ENCODE results near the gene KCNT2.
"Not testable (repeated sequence)": the region's sequence is repeated elsewhere in the genome, so short reads cannot be mapped to it uniquely, and the experiment has no call there.

The KCNT2 gene

DNA sequence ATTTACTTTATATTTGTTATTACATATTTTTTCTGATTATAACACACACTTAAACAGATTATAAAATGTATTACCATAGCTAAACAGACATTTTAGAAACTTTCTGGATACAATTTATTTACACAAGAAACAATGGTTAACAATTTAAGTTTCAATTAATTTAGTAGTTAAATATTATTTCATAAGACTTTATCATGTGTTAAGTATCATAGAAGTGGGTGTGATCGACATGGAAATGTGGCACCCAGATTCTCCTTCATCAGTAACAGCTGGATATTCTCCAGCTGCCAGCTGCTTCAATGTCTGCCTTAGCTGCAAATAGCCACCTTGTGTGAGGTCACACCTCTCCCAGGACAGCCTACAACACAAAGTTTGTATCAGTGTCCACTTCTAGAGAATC, 97.8 kb downstream of the KCNT2 start:
- DNase-seq, result no peak

GRCh38 chr1:196504224-196504623, 104.0 kb downstream of the KCNT2 start:
- DNase-seq, result not testable (repeated sequence)

DNA sequence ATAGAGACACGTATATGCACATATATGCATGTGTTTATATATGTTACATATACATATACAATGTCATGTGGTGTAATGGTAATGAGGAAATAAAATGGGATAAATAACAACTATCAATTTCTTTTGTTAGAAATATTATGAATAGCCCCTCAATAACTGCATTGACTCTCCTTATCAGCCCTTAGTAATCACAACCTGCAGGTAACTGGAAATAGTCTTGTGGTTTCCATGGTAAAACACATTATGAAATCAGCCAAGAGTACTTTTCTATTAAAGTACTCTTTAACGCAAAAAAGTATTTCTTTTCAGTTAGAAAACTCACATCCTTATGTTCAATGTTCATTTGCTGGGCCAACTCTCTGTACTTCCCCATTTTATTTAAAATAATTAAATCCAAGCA, 105.8 kb downstream of the KCNT2 start:
- DNase-seq, result no peak

DNA sequence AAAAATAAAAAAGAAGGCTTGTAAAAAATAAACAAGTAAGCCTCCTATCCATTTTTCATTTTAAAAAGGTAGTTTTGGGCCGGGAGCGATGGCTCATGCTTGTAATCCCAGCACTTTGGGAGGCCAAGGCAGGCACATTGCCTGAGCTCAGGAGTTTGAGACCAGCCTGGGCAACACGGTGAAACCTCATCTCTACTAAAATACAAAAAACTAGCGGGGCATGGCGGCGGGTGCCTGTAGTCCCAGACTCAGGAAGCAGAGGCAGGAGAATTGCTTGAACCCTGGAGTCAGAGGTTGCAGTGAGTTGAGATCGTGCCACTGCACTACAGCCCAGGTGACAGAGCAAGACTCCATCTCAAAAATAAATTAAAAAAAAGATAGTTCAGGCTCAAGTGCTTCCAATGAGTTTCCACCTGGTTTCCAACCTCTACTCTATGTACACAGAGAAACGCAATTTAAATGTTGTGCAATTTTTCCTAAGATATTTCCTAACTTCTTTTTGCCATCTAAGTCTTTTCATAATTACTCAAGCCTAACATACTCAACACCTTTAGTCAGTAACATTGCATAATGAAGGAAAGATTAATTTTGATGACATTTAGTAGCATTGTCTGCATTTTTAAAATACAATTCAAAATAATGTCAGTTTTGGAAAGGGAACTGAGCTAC, 106.3 kb downstream of the KCNT2 start:
- DNase-seq, result no peak

DNA sequence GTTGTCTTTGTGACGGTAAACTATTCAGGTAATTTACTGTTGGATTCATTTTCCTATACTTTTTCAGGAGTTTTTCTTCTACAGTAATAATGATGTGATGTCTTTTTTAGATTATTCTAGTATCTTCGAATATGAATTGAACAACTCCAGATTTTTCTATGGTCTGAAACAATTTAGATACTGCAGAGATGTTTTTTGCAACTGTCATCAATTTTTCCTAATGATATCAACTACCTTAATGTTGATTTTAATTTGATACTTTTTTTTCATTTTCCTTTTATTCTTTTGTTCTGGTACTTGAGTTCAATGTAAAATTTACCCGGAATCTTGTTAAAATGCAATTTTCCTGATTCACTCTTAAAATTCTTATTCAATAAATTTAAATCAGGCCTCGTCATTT, 110.4 kb downstream of the KCNT2 start:
- no peak for DNase-seq

DNA sequence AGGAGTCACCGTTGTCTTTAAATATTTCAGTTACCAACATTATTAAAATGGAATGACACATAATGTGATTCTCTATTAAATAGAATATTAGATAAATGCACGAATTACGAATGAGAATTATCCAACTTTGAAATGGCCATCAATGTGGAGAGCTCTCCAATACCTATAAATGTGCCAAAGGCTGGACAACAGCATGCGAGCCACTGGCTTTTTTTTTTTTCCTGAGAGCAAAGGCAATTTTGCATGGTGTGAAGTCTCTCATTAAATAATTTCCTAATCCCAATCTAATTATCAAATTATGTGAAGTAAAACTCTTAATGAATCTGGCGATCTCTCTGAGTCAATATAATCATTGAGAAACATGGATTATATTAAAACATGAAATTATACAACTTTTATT, 113.5 kb downstream of the KCNT2 start:
- DNase-seq, result no peak

DNA sequence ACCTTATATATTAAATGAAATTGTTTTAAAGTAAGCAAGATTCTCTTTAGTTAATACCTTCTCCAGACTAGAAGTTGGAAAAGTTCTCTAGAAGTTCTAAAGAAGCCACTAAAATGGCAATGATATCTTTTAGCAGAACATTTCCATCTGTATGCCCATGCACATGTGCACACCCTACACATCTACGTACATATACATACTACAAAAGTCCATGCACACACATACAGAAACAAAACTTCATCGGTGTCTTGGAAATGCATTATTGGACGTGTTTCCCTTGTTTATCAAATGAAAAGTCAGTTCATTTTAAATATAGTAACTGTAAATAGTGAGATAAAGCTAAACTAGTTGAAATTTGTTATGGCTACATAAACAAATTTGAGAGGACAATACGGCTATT, 114.4 kb downstream of the KCNT2 start:
- no peak for DNase-seq

- no peak for DNase-seq
Observed at GRCh38 chr1:196488579-196488978, 119.7 kb downstream of the KCNT2 start.

- DNase-seq, result no peak
Observed at GRCh38 chr1:196486346-196486745, 121.9 kb downstream of the KCNT2 start.

DNA sequence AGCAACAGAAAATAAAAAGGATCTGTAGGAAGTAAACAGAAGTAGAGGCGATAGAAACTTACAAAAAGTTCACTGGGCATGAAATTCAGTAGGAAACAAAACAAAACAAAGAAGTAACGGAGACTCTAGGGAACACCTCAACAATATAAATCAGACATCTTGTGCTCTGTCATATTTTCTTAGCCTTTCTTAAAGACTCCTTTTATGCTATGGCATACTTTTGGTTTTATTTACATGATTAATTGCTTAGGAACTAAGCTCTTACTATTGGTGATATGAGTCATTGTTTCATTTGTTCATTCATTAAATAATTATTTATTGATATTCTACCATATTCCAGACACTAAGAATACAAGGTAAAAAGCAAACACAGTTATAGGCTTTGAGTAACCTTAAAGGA, 126.6 kb downstream of the KCNT2 start:
- no peak for DNase-seq

DNA sequence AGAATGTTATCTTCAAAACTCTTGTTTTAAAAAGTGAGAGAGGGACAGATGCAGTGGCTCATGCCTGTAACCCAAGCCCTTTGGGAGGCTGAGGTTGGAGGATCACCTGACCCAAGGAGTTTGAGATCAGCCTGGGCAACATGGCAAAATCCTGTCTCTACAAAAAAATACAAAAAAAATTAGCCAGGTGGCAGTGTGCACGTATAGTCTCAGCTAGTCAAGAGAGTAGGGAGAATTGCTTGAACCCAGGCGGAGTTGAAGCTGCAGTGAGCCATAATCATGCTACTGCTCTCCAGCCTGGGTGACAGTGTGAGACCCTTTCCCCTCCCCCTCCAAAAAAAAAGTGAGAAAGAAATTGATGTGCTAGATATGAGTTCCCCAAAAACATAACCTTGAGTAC, 131.0 kb downstream of the KCNT2 start:
- DNase-seq, result no peak

DNA sequence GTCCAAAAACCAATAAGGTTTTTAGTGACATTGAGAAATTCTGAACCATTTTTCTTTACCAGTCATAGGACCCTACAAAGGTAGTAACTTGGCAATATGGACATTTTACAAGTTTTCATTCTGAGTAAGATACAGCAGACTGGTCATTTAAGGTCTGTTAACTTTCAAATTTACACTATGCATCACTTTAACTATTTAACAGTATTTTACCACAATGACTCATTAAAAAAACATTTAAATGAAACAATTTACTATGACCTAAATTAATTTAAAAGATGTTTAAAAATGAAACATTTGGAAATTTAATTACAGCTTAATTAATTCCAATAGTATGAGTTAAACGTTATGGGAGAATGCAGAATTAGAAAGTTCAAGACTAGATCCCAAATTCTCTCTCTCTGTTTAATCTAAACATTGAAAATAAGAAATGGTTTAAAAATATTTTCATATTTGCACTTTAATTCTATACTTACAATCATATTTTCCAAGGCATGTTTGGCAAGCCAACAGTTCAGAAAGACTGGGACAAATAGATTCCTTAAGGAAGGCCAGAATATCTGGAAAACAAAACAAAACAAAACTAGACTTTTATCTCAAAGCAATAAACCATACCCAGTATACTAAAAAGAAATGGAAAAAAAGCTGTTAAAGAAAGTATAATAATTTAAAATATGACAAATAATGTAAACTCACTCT, 140.9 kb downstream of the KCNT2 start:
- DNase-seq, result no peak

- DNase-seq, result no peak
Observed at GRCh38 chr1:196466654-196467053, 141.6 kb downstream of the KCNT2 start.

GRCh38 chr1:196466166-196466565, 142.1 kb downstream of the KCNT2 start:
- no peak for DNase-seq

- no peak for DNase-seq
Observed at GRCh38 chr1:196464480-196464941, 143.7 kb downstream of the KCNT2 start.

DNA sequence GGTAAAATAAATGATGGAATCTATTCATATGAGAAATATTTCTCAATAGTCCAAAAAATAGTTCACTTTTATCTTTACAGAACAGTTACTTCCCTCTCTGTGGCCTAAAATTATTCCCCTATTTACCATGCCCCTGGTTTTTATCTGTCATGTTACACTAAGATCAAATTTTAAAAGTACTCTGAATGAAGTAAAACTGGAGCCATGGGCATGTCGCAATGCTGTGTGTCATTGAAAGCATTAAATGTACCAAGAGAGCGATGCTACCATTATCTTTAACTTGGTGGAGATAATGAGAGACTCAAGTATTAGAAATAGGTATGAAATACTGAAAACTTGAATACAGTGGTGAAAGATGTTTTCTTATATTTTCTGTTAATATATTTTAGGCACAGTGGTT, 146.2 kb downstream of the KCNT2 start:
- DNase-seq, result no peak

- no peak for DNase-seq
Observed at GRCh38 chr1:196461521-196461920, 146.7 kb downstream of the KCNT2 start.

GRCh38 chr1:196459383-196459782, 148.9 kb downstream of the KCNT2 start:
- no peak for DNase-seq

- no peak for DNase-seq
Observed at GRCh38 chr1:196454792-196455191, 153.4 kb downstream of the KCNT2 start.

- no peak for DNase-seq
Observed at GRCh38 chr1:196451103-196451502, 157.1 kb downstream of the KCNT2 start.

DNA sequence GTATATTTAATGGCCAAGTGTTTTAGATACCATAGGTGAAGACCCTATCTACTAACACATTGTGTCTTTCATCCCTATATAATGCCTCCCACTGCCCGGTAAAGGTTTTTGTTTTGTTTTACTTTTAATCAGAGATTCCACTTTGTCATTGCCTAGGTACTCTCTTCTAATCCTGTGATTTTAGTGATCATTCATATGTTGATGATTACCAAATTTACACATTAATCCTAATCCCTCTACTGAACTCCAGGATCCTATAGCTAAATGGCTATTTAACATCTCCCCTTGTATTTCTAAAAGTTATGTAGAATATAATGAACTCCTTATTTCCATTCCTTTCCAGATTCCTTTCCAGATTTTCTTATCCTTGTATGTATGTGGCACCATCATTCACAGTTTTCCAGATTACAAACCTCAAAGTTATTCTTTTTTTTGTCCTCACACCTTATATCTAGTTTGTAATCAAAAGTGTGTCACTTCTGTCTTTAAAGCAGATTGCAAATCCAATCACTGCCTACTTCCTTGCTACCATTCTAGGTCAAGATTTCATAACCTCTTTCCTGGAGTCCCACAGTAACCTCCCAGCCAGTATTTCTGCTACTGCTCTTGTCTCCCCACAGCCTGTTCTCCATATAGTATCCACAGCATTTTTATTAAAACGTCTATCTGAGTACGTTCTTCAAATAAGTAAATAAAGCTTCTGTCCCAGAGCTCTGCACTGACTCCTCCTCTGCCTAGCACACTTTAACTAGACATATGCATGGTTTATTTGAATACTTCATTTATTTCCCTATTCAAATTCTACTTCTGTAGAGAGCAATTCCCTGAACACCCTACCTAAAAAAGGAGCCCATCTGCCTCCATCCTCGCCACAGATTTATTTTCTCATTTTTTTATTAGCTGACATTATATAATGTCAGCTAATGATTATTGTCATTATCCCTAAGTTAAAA, 157.8 kb downstream of the KCNT2 start:
- DNase-seq, result no peak

DNA sequence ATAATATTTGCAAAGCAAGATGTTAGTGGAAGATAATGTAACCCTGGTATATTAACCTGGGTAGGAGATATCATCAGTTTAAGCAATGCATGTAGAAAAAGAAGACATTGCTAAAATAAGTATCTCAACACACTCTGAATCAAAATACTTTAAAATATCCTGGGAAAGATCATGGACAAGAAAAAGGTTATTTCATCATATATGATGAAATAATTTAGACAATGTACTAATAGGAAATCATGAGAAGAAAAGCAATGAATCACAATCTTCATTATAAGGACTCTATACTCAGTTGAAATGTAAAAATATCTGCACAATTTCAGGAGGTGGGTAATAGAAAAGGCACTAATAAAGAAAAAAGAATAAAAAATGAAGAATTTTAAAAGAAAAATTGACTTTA, 158.8 kb downstream of the KCNT2 start:
- no peak for DNase-seq

DNA sequence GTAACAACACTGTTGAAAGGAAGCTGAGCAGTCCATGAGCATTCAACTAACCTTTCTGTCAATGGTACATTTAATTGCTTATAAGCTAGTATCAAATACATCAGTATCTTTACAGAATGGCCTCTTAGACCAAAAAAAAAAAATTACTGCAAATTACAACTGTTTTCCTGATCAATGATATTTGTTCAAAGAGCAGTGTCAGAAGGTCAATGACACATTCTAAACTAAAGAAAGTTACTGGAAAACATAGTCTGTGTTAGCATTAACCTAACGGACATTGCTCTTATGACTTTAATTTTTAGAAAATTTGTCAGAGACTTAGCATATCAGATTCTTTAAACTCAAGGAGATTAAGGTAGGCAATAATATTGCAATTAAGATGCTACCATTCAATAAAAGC, 162.5 kb downstream of the KCNT2 start:
- DNase-seq, result no peak

DNA sequence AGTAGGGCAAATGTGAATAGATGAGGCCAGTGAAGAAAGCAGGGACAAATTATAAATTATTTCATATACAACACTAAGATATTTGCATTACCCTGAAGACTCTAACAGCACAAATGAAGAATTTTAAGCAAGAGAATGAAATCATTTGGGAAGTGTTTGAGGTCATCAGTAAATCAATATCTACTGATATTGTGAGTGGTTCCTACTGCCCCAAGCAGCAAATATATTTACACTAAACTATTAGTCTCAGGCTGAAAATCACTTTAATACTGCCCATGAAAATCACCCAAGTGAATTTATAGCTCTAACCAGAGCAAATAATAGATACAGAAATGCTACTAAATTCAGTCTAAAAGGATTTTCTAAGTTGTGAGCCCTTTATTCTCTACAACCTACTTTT, 163.6 kb downstream of the KCNT2 start:
- DNase-seq, result no peak

All from activated gamma-delta T cell treated with Interleukin-2 at 50 U/mL for 16 hours (primary cell).